ENCODE results near the gene TNFAIP8.

DNA sequence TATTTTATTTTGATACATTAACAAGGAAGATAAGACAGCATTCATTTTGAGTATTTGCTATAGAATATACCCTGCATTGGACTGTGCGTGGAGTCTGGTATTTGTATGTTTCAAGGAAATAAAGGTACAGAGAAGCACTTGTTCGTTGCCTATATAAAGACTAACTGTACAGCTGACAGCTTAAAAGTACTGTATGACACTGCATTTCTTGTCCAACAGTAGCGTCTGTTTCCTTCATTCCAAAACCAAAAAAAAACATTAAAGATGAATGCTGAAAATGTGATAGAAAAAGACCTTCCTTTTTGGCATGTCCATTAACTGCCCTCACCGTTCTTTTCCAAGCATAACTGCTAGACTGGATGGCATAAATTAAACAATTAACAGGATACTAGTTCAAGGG lies 15.3 kb downstream of the TNFAIP8 start:
- TF ChIP-seq, protein P1, sequence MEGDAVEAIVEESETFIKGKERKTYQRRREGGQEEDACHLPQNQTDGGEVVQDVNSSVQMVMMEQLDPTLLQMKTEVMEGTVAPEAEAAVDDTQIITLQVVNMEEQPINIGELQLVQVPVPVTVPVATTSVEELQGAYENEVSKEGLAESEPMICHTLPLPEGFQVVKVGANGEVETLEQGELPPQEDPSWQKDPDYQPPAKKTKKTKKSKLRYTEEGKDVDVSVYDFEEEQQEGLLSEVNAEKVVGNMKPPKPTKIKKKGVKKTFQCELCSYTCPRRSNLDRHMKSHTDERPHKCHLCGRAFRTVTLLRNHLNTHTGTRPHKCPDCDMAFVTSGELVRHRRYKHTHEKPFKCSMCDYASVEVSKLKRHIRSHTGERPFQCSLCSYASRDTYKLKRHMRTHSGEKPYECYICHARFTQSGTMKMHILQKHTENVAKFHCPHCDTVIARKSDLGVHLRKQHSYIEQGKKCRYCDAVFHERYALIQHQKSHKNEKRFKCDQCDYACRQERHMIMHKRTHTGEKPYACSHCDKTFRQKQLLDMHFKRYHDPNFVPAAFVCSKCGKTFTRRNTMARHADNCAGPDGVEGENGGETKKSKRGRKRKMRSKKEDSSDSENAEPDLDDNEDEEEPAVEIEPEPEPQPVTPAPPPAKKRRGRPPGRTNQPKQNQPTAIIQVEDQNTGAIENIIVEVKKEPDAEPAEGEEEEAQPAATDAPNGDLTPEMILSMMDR (IDR thresholded peaks at IDR 0.05): no peak
- TF ChIP-seq POLR2AphosphoS5 (IDR thresholded peaks at IDR 0.05; ENCODE audit: low read depth, low read length): no peak
